ENCODE data around the gene DISP1. TPM values are rescaled to one million over a fixed set of nuclear protein-coding genes. Genes with fewer than 3 reads are reported as not detected.

The DISP1 gene
- 10 to 100 TPM in 3 of 4 donors, 1 to 10 TPM in 1; 6.5 to 24.7 (median 15.4) TPM for total RNA-seq

GRCh38 chr1:222814536-222815439 is at the start of gene DISP1:
DISP1 (plus strand) TSS chr1:222815039; CDS start chr1:222942824, 127,785 bp downstream.
- Histone ChIP-seq H3K36me3 (no peaks in the 10 kb centered on the region), H3K27ac (peak within 1 kb of the TSS; percentile 56 to 97 (median 94)), H3K27me3 (no peaks in the 10 kb centered on the region), H3K4me1 (peaks cover 4 to 46% (median 20%) of the 10 kb centered on the region in 3 donors), H3K4me3 (peak within 1 kb of the TSS; percentile 54 to 87), H3K9me3 (no peaks in the 10 kb centered on the region)
- peak; percentile 97 for ATAC-seq
- TF ChIP-seq CTCF (IDR thresholded peaks at IDR 0.05) (peak in 2 of 4 experiments; percentile 13 to 22), POLR2AphosphoS5 (IDR thresholded peaks at IDR 0.05) (peak; percentile 47), POLR2A (IDR thresholded peaks at IDR 0.05) (peak; percentile 57 to 66), EP300 (IDR thresholded peaks at IDR 0.05) (no peak)
- WGBS, 2 donors (ENCODE audit: low coverage in 1 of 2) = 2 to 3% methylated on average over 10 to 33 of the region's 67 CpGs

DNA sequence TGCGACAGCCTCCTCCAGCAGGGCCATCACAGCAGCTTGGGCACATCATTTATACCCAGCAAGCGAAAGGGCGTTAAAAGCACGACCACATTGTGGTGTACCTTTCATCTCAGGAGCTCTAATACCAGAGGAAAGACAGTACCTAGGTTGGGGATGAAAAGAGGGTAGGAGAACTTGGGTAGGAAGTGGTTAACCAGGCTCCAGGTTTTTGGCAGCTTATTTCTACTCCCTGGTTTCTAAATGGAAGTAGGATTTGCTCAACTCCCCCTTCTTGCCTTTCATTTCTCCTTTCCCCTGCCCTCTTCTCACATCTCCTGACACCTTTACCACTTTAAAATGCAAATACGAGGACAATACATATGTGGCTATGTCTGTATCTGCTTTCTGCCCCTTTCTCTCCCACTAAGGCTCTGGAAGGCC is 47.7 kb upstream of the DISP1 start:
- H3K27ac ChIP-seq = no peak overlapping the region

DNA sequence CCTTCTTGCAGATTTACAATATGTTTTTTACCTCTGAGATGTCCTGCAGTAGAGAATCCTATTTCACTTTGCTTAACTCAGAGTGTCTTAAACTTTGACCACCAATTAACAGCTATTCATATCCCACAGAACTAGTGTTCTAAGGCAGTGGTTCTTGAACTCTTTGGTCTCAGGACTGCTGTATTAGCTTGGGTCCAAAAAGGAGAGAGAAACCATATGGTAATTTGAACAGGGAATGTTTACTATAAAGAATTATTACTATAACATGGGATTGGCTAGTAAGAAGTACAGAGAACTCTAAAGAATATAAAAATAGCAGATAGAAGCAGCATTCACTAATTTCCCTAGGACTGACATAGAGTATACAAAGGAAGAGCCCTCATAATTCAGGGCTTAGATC is 46.2 kb upstream of the DISP1 start:
- no peak overlapping the region for H3K27ac ChIP-seq
- H3K4me1 ChIP-seq = no peaks in the 10 kb centered on the region
- peaks cover 0 to 17% (median 0%) of the 10 kb centered on the region in 3 donors for H3K9me3 ChIP-seq
- ATAC-seq = no peak
- H3K36me3 ChIP-seq = no peaks in the 10 kb centered on the region
- no peak overlapping the region for H3K4me3 ChIP-seq
- TF ChIP-seq CTCF (IDR thresholded peaks at IDR 0.05) = no peak
- TF ChIP-seq POLR2A (IDR thresholded peaks at IDR 0.05) = no peak
- no peak for TF ChIP-seq POLR2AphosphoS5 (IDR thresholded peaks at IDR 0.05)
- TF ChIP-seq EP300 (IDR thresholded peaks at IDR 0.05) = no peak
- no peaks in the 10 kb centered on the region for H3K27me3 ChIP-seq

More for the DNA sequence above, 47.7 kb upstream of the DISP1 start:
- no peaks in the 10 kb centered on the region for H3K4me1 ChIP-seq
- H3K27me3 ChIP-seq = no peaks in the 10 kb centered on the region
- WGBS, 2 donors (ENCODE audit: low coverage in 1 of 2) = 86 to 100% methylated on average over 1 to 5 of the region's 5 CpGs
- ATAC-seq = no peak
- no peak for TF ChIP-seq EP300 (IDR thresholded peaks at IDR 0.05)
- TF ChIP-seq POLR2A (IDR thresholded peaks at IDR 0.05) = no peak
- TF ChIP-seq POLR2AphosphoS5 (IDR thresholded peaks at IDR 0.05) = no peak
- TF ChIP-seq CTCF (IDR thresholded peaks at IDR 0.05) = no peak
- no peaks in the 10 kb centered on the region for H3K36me3 ChIP-seq
- H3K9me3 ChIP-seq = peaks cover 0 to 17% (median 0%) of the 10 kb centered on the region in 3 donors
- H3K4me3 ChIP-seq = no peak overlapping the region

DNA sequence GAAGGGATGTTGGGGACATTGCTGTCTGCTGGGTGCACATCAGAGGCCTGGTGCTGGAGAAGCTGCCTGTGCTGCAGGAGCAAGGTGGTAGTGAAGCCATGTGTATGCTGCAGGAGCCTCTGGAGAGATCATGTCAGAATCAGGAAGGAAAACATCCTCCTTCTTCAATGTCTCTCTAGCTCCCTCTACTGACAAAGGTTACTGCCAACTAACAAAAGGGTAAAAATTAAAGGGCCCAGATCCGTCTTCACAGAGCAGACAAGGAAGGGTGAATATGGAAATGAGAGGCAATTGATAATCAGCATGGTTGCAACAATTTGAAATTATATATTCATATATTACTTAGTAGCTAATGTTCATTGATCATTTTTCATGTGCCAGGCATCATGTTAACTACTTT is 45.7 kb upstream of the DISP1 start:
- Histone ChIP-seq H3K9me3 (peaks cover 0 to 17% (median 0%) of the 10 kb centered on the region in 3 donors), H3K36me3 (no peaks in the 10 kb centered on the region), H3K4me1 (no peaks in the 10 kb centered on the region), H3K4me3 (no peak overlapping the region), H3K27ac (no peak overlapping the region), H3K27me3 (no peaks in the 10 kb centered on the region)
- WGBS, 2 donors (ENCODE audit: low coverage in 1 of 2) = 67% methylated on average over 1 of the region's 1 CpG
- no peak for TF ChIP-seq POLR2A (IDR thresholded peaks at IDR 0.05)
- TF ChIP-seq CTCF (IDR thresholded peaks at IDR 0.05) = no peak
- no peak for TF ChIP-seq EP300 (IDR thresholded peaks at IDR 0.05)
- no peak for TF ChIP-seq POLR2AphosphoS5 (IDR thresholded peaks at IDR 0.05)
- no peak for ATAC-seq
